GM21515 (cell line): Measurements from ENCODE around the gene TCEANC2.

Experiments
- ATAC-seq: cut with Tn5 transposase; IDR thresholded peaks from one replicate; pipeline ENCODE4 v1.9.1; 2021; ENCODE audit not compliant: unreplicated experiment

TCEANC2 gene

DNA sequence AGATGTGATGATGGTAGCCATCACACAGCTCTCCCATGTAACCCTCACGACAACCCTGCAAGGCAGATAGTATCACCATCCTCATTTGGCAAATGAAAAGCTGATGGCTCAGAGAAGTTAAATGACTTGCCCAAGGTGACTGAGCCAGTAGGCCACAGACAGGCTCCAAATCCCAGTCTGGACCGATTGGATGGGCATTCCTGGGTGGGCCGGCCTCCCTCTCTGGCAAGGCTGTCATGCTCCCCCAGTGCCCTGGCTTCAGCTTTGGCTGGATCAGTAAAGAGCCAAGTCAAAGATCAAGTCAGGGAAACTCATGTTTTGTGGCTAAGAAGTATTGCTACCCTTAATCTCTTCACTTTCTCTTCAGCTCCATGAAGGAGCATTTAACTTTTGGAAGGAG, 58.2 kb downstream of the TCEANC2 start:
- ATAC-seq: no peak

DNA sequence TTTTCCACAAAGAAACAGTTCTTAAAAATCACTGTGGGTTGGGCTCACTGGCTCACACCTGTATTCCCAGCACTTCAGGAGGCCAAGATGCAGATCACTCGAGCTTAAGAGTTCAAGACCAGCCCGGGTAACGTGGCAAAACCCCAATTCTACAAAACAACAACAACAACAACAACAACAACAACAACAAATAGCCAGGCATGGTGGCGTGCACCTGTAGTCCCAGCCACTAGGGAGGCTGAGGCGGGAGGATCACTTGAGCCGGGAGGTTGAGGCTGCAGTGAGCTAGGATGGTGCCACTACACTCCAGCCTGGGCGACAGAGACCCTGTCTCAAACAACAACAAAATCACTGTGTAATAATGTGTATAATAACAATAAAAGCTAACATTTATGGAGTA, 58.6 kb downstream of the TCEANC2 start:
- ATAC-seq: no peak

- ATAC-seq: no peak
Measured at GRCh38 chr1:54112705-54113368, 59.4 kb downstream of the TCEANC2 start.

DNA sequence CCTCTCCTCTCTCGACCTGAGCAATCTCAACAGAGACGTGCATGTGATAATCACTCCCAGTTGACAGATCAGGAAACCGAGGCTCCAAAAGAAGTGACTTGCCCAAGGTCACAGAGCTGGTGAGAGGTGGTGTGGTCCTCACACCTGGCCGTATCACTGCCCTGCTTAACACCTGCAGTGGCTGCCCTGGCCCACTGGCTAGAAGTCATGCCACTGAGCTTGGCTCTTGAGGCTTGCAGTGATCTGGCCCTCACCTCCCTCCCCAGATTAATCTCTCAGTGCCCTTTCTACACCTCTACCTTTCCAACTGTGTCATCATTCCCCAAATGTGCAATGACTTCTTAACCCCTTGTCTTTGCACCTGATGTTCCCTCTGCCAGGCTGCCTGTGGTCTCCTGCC, 60.6 kb downstream of the TCEANC2 start:
- ATAC-seq: no peak

DNA sequence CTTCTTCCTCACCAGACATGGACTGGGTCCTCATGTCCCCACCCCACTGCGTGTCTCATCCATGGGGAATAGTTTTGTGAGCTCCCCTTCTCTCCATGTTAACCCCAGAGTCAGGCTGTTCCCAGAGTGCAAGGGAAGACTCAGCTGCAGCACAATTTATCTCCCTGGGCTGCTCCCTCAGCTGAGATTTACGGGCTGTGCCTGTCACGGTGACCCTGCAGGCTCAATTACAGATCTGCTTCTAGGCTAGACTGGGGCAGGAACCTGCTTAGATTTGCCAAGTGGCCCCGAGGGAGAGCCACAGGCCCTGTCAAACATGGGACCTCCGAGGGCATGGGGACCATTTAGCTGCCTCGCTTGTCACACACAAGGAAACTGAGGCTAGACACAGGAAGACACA, 61.5 kb downstream of the TCEANC2 start:
- ATAC-seq: no peak

DNA sequence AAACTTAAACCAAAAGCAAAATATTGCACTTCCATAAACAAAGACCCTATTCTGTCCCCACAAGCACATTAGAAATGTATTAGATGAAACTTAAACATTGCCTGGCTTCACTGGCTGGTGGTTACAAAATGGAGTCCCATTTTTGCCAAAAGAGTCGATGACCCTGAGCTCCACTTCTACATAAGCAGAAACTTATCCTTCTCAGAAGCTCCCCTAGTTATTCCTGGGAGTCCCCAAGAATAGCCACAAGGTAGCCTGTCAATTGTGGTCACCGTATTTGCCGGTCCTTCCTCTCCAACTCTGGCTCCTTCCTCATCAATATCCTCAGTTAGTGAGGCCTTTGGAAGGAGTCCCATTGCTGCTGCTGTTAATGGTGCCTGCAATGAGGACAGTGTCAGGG, 62.1 kb downstream of the TCEANC2 start:
- no peak for ATAC-seq

- no peak for ATAC-seq
Measured at GRCh38 chr1:54117815-54118563, 64.6 kb downstream of the TCEANC2 start.

GRCh38 chr1:54118704-54119103, 65.3 kb downstream of the TCEANC2 start:
- ATAC-seq: no peak

DNA sequence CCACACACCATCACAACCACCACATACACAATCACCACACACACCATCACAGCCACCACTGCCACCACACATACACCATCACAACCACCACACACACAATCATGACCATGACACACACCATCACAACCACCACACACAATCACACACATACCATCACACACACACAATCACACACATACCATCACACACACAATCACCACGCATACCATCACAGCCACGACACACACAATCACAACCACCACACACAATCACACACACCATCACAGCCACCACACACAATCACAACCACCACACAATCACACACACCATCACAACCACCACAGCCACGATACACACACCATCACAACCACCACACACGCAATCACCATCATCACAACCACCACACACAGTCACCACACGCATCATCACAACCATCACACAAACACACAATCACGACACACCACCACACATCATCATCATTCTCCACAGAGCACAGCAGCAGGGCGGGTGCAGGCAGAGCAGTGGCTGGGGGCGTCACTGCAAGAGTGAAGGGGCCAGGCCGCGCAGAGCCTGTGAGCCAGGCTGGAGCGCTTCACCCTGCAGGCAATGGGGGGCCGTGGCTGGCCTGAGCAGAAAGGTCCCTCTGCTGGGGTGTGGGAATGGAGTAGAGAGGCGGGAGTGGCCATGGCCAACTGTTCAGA, 66.8 kb downstream of the TCEANC2 start:
- ATAC-seq: no peak

DNA sequence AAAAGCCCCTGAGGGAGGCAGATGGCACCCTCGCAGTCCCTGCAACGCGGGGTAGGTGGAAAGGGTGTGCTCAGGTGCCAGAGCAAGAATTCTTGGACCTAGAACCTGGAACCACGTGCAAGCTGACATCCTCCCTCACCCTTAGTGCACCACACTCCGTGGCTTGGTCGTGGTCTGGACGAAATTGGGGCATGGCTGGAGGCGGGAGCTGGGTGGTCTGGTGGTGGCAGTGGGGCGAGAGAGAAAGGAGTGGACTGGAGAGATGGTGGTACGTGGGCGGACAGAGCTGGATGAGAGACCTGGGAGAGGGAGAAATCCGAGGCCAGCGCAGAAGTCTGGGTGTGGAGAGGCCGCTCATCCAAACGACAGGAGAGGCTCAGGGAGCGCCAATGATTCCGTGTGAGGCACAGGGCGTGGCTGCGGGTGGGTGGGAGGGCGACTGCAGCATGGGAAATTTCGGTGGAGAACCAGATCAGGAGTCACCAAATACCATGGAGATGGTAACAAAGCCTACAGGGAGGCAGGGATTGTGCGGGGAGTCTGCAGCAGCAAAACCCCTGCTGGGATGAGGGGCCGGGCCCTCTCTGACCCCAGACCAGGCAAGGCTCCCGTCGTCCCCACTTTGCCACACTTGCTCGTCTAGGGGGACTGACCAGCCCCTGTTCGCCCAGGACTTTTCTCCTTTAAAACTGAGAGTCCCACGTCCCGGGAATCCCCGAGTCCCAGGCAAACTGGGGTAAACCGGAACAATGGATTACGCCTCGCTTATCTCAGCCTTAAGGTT, 67.5 kb downstream of the TCEANC2 start:
- ATAC-seq: no peak

DNA sequence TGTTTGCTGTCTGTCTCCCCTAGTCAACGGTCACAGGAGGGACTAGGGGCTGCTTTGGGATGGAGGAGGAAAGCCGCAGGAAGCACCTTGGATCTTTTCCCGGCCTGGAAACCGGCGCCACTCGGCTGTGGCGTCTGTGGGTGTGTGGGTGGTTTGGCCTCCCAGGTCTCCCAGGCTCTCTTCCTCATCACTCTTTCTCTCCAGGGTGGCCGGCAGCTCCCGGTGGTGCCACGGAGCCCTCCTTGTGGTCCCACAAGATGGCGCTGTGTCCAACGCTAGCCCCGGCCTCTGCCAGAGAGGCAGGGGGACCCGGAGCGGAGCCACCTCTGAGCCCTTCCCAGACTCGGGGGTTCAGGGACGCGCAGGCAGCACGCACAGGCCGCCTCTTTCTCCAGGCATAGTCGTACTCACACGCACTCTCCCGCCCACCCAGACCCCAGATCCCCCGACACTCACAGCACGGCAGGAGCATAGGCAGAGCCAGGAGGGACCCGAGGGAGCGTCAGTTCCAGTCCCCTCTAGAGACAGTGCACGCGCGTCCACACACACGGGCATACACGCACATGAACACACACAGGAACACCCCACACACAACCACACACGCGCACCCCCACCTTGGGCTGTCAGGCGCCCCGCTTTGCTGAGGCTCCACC, 68.2 kb downstream of the TCEANC2 start:
- ATAC-seq: no peak

- no peak for ATAC-seq
Measured at GRCh38 chr1:54122135-54122751, 68.8 kb downstream of the TCEANC2 start.

GRCh38 chr1:54122992-54123391, 69.6 kb downstream of the TCEANC2 start:
- no peak for ATAC-seq

DNA sequence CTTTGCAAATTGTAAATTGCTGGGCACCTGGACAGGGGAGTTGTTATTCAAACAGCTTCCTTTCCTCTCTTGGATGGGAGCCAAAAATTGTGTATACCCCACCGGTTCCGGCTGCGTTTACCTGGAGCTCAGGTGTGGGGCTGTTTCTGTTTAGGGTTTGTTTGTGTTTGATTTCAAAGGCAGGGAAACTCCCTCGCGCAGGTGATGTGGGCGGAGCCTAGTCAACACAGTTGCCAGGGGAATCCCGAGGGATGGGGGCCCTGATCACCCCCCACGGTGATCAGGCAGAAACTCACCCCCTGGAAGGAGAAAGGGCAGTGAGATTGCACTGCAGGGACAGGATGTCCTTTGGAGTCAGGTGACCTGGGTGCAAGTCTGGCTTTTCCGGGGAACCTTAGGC, 71.1 kb downstream of the TCEANC2 start:
- ATAC-seq: no peak

- ATAC-seq: no peak
Measured at GRCh38 chr1:54124906-54125305, 71.5 kb downstream of the TCEANC2 start.

GRCh38 chr1:54125386-54126070, 72.1 kb downstream of the TCEANC2 start:
- no peak for ATAC-seq

GRCh38 chr1:54126271-54126815, 72.9 kb downstream of the TCEANC2 start:
- ATAC-seq: no peak

DNA sequence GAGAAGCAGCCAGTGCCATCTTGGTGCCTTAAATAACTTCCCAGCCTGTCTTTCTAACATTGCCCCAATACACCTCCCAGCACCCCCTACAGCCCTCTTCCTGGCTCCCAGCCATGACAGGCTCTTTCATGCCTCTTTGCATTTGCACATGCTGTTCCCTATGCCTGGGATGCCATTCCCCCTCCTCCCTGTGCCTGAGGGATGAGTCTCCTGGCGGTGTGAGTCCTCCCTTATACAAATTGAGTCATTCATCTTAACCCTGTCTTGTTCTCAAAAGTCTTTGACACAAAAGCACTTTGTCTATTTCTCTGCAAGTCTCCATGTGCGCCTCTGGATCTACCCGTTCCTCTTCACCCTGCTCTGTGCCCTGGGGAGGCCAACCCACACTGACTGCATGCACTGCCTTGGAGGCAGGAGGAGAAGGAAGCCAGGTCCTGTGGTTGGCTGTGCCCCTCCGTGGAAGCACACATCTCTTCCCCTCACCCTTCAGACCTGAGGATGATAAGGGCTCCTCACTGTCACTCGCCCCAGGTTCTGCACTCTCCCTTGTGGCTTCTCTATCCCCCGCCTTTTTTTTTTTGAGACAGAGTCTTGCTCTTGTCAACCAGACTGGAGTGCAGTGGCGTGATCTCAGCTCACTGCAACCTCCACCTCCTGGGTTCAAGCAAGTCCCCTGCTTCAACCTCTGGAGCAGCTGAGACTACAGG, 74.3 kb downstream of the TCEANC2 start:
- no peak for ATAC-seq

GRCh38 chr1:54129858-54130257, 76.5 kb downstream of the TCEANC2 start:
- ATAC-seq: no peak
